Measurements from ENCODE around the gene REPIN1.

DNA sequence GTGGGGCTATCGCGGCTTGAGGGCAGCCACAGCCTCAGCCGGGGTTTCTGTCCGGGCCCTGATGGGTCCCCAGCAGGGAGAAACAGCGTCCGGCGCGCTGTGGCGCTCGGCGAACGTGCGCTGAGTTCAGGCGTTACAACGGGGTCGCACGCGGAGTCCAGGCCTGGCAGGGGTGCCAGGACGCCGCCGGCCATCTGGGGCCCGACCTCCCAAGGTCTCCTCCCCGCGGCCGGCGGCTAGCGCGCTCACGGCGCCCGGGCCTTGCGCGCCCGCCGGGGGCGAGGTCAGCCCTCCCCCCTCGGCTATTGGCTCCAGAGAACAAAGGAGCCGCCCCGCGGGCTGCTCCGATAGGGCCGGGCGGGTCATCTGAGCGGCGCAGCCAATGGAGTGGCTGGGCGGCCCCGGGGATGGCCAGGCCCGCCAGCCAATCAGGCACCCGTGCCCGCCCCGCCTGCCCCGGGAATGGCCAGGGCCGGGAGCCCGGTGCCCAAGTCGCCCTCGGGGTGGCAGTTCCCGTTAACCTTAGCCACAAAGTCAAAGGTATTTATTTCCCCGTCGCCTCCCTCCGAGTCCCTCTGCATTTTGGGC is 10.3 kb downstream of the REPIN1 start, which contains the start of gene ZNF775:
- TF ChIP-seq, protein P1, sequence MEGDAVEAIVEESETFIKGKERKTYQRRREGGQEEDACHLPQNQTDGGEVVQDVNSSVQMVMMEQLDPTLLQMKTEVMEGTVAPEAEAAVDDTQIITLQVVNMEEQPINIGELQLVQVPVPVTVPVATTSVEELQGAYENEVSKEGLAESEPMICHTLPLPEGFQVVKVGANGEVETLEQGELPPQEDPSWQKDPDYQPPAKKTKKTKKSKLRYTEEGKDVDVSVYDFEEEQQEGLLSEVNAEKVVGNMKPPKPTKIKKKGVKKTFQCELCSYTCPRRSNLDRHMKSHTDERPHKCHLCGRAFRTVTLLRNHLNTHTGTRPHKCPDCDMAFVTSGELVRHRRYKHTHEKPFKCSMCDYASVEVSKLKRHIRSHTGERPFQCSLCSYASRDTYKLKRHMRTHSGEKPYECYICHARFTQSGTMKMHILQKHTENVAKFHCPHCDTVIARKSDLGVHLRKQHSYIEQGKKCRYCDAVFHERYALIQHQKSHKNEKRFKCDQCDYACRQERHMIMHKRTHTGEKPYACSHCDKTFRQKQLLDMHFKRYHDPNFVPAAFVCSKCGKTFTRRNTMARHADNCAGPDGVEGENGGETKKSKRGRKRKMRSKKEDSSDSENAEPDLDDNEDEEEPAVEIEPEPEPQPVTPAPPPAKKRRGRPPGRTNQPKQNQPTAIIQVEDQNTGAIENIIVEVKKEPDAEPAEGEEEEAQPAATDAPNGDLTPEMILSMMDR (IDR thresholded peaks at IDR 0.05), result no peak
- peak; percentile 65 to 73 for TF ChIP-seq POLR2A (IDR thresholded peaks at IDR 0.05)

Data from adrenal gland (tissue), 5 donors.